Endodermal cell (in vitro differentiated cells): ENCODE measurements around the gene GPSM1. TPM values are rescaled to one million over a fixed set of nuclear protein-coding genes. Genes with fewer than 3 reads are reported as not detected.

Experiments
- DNase-seq: peaks from one replicate; pipeline ENCODE4 v3.0.0-alpha.2; 2017
- H3K27ac ChIP-seq: 2 replicates; pipeline ENCODE4 v1.5.1; 2013; ENCODE audit warnings: mild to moderate bottlenecking, low read depth, low read length, moderate library complexity
- H3K27me3 ChIP-seq: 2 replicates; pipeline ENCODE4 v1.6.1; 2013; ENCODE audit warnings: mild to moderate bottlenecking, low read length, moderate library complexity; ENCODE audit not compliant: insufficient read depth, control insufficient read depth, poor library complexity, severe bottlenecking
- H3K36me3 ChIP-seq: 2 replicates; pipeline ENCODE4 v1.7.0; 2013; ENCODE audit warnings: mild to moderate bottlenecking, low read length, moderate library complexity; ENCODE audit not compliant: control insufficient read depth, insufficient read depth
- H3K4me1 ChIP-seq: one replicate; pipeline ENCODE4 v1.7.0; 2013; ENCODE audit warnings: low read length; ENCODE audit not compliant: control insufficient read depth, insufficient read depth
- H3K4me3 ChIP-seq: 2 replicates; pipeline ENCODE4 v1.5.1; 2013; ENCODE audit warnings: mild to moderate bottlenecking, low read length, moderate library complexity
- H3K9ac ChIP-seq: 2 replicates; pipeline ENCODE4 v1.6.1; 2013; ENCODE audit warnings: mild to moderate bottlenecking, low read length, moderate library complexity; ENCODE audit not compliant: poor library complexity, severe bottlenecking; ENCODE audit errors: extremely low read depth
- H3K9me3 ChIP-seq: 2 replicates; pipeline ENCODE4 v1.6.1; 2013; ENCODE audit warnings: mild to moderate bottlenecking, low read length, moderate library complexity; ENCODE audit not compliant: control insufficient read depth
- H3K27ac Mint-ChIP-seq: 2 replicates; pipeline ENCODE4 v1.8.0; 2020; ENCODE audit warnings: mixed read lengths
- H3K27me3 Mint-ChIP-seq: 2 replicates; pipeline ENCODE4 v1.8.0; 2021; ENCODE audit warnings: mild to moderate bottlenecking, mixed read lengths; ENCODE audit not compliant: insufficient read depth
- H3K36me3 Mint-ChIP-seq: 2 replicates; pipeline ENCODE4 v1.8.0; 2020; ENCODE audit warnings: low read depth, mixed read lengths
- H3K4me1 Mint-ChIP-seq: 2 replicates; pipeline ENCODE4 v1.8.0; 2020; ENCODE audit warnings: mixed read lengths
- H3K4me3 Mint-ChIP-seq: 2 replicates; pipeline ENCODE4 v1.8.0; 2020; ENCODE audit warnings: mild to moderate bottlenecking, moderate library complexity, mixed read lengths
- H3K9me3 Mint-ChIP-seq: 2 replicates; pipeline ENCODE4 v1.8.0; 2020; ENCODE audit warnings: mild to moderate bottlenecking, mixed read lengths
- WGBS, 2 experiments: methylation state at CpG; one replicate each; pipeline versions ENCODE4 v1.1.5 to v1.1.7; 2013; ENCODE audit warnings: missing lambda C conversion rate in 2 of 2, mixed read lengths in 1 of 2; ENCODE audit not compliant: insufficient coverage in 1 of 2, insufficient read length in 1 of 2; 5-methylcytosine and 5-hydroxymethylcytosine counted together
- total RNA-seq, 2 donors: library from RNA; stranded (reverse); fragmentation: NEBNext Ultra II Directional in 1 of 2; extraction: Animal tissue kit (Norgen Biotek cat#: 25700) in 1 of 2; gene quantifications; 2 replicates in 1 of 2; 3 replicates in 1 of 2; pipeline ENCODE4 v1.2.1, GENCODE V29; 2021
- TF ChIP-seq, protein P1 (sequence below): fragments of 200-600 bp; sonication (generic); conservative IDR thresholded peaks from 2 replicates; pipeline ENCODE4 v1.5.0; 2021; ENCODE audit warnings: antibody characterized with exemption, mild to moderate bottlenecking

The GPSM1 gene
- total RNA-seq, 2 donors from 2014 or later = 37.2 to 38.6 TPM

DNA sequence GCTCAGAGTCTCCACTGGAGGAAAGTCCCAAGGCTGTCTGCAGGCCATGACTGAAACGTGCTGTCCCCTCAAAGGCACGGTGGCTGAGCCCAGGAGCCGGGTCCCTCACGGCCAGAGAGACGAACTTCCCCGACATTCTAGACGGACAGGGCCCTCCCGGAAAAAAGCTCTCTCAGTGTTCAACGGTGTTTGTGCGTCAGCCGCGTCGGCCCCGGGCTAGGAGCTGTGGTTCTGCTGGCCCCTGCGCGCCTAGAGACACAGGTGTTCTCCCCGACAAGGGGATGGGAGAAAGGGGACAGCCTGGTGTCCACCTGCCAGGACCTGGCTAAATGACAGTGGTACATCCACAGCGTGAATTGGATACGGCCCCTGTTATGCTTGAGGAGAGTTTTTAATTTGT lies 5.8 kb upstream of the GPSM1 start:
- no peak overlapping the region for H3K27ac ChIP-seq
- H3K36me3 ChIP-seq = no peaks in the 10 kb centered on the region
- H3K4me3 ChIP-seq = no peak overlapping the region
- no peaks in the 10 kb centered on the region for H3K27me3 ChIP-seq
- H3K4me1 ChIP-seq = peaks cover 6% of the 10 kb centered on the region
- H3K9me3 Mint-ChIP-seq = peaks cover 2% of the 10 kb centered on the region
- no peaks in the 10 kb centered on the region for H3K27me3 Mint-ChIP-seq
- H3K9me3 ChIP-seq = no peaks in the 10 kb centered on the region
- 91% methylated on average over 14 to 19 of the region's 19 CpGs for WGBS, 2 experiments
- DNase-seq = no peak
- H3K27ac Mint-ChIP-seq = no peak overlapping the region
- peaks cover 2% of the 10 kb centered on the region for H3K4me1 Mint-ChIP-seq
- TF ChIP-seq, protein P1, sequence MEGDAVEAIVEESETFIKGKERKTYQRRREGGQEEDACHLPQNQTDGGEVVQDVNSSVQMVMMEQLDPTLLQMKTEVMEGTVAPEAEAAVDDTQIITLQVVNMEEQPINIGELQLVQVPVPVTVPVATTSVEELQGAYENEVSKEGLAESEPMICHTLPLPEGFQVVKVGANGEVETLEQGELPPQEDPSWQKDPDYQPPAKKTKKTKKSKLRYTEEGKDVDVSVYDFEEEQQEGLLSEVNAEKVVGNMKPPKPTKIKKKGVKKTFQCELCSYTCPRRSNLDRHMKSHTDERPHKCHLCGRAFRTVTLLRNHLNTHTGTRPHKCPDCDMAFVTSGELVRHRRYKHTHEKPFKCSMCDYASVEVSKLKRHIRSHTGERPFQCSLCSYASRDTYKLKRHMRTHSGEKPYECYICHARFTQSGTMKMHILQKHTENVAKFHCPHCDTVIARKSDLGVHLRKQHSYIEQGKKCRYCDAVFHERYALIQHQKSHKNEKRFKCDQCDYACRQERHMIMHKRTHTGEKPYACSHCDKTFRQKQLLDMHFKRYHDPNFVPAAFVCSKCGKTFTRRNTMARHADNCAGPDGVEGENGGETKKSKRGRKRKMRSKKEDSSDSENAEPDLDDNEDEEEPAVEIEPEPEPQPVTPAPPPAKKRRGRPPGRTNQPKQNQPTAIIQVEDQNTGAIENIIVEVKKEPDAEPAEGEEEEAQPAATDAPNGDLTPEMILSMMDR = no peak
- no peaks in the 10 kb centered on the region for H3K36me3 Mint-ChIP-seq
- H3K4me3 Mint-ChIP-seq = no peak overlapping the region
- H3K9ac ChIP-seq = no peak overlapping the region

DNA sequence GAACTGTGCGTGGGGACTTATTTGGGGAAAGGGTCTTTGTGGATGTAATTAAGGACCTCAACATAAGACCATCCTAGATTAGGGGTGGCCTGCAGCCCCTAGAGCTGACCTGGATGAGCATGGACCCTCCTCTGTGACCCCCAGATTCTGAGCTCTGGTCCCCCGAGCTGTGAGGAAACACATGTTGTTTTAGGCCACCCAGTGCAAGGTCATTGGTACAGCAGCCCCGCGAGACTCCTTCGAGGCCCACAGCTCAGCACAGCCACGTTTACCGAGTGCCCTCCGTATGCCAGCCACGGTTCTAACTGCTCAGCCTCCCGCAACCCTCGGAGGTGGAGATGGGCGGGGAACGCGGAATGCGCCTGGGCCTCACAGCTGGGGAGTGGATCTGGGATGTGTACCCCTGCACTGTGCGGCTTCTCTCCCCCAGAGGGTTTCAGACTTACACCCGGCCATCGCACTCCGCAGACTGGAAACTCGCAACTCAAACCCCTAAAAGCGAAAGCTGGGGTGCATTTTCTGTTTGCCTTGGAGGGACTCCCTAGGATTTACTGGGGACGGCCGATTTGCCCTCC lies 4.5 kb upstream of the GPSM1 start:
- H3K4me3 Mint-ChIP-seq = no peak overlapping the region
- H3K27ac ChIP-seq = no peak overlapping the region
- no peak overlapping the region for H3K4me3 ChIP-seq
- H3K36me3 Mint-ChIP-seq = no peaks in the 10 kb centered on the region
- TF ChIP-seq, protein P1 = no peak
- no peaks in the 10 kb centered on the region for H3K36me3 ChIP-seq
- H3K27ac Mint-ChIP-seq = no peak overlapping the region
- H3K27me3 Mint-ChIP-seq = no peaks in the 10 kb centered on the region
- no peaks in the 10 kb centered on the region for H3K9me3 Mint-ChIP-seq
- no peaks in the 10 kb centered on the region for H3K9me3 ChIP-seq
- no peaks in the 10 kb centered on the region for H3K27me3 ChIP-seq
- no peak for DNase-seq
- H3K4me1 Mint-ChIP-seq = peaks cover 2% of the 10 kb centered on the region
- peaks cover 11% of the 10 kb centered on the region for H3K4me1 ChIP-seq
- WGBS, 2 experiments = 86 to 89% methylated on average over 20 to 23 of the region's 23 CpGs
- no peak overlapping the region for H3K9ac ChIP-seq

DNA sequence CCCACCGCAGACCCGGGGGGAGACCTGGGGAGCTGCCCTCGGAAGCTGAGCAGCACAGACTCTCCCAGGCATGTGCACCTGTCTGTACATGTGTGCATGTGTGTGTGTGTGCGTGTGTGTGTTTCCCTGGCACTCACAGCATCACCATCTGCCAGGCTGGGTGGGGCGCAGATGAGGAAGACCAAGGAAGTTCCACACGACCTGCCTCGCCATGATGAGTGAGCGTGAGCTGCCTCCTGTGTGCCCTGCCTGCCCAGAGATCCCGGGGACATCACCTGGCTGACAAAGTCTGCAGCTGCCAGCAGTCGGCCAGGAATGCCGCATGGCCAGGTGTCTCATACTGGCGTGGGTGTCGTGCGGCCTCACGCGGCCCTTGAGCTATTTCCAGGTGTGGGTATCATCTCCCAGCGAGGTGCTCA lies 4.0 kb upstream of the GPSM1 start:
- Histone ChIP-seq H3K4me1 (peaks cover 11% of the 10 kb centered on the region), H3K4me3 (no peak overlapping the region), H3K36me3 (no peaks in the 10 kb centered on the region), H3K27ac (no peak overlapping the region), H3K9ac (no peak overlapping the region), H3K27me3 (no peaks in the 10 kb centered on the region), H3K9me3 (no peaks in the 10 kb centered on the region)
- Mint-ChIP-seq H3K36me3 (no peaks in the 10 kb centered on the region), H3K4me1 (peaks cover 2% of the 10 kb centered on the region), H3K4me3 (no peak overlapping the region), H3K9me3 (no peaks in the 10 kb centered on the region), H3K27me3 (no peaks in the 10 kb centered on the region), H3K27ac (no peak overlapping the region)
- TF ChIP-seq, protein P1 = no peak
- WGBS, 2 experiments = 85 to 91% methylated on average over 15 to 17 of the region's 17 CpGs
- no peak for DNase-seq
